Esophagus (tissue), 2 donors: ENCODE results near the gene CD244. TPM values are rescaled to one million over a fixed set of nuclear protein-coding genes. Genes with fewer than 3 reads are reported as not detected.

Experiments
- H3K27ac ChIP-seq, 2 donors: one replicate each; pipeline ENCODE4 v1.5.1; 2013; ENCODE audit warnings: low read depth in 2 of 2, mild to moderate bottlenecking in 2 of 2, inconsistent platforms in 1 of 2, low read length in 1 of 2, moderate library complexity in 1 of 2
- H3K27me3 ChIP-seq, 2 donors: one replicate each; pipeline ENCODE4 v1.6.1; 2013; ENCODE audit warnings: low read length in 2 of 2, control low read depth in 1 of 2, mild to moderate bottlenecking in 1 of 2; ENCODE audit not compliant: insufficient read depth in 2 of 2, control insufficient read depth in 1 of 2
- H3K36me3 ChIP-seq, 2 donors: one replicate each; pipeline ENCODE4 v1.6.1; 2013; ENCODE audit warnings: low read length in 1 of 2; ENCODE audit not compliant: control insufficient read depth in 2 of 2, insufficient read depth in 2 of 2
- H3K4me1 ChIP-seq, 2 donors: one replicate each; pipeline ENCODE4 v1.6.1; 2013; ENCODE audit warnings: low read length in 1 of 2; ENCODE audit not compliant: control insufficient read depth in 2 of 2, insufficient read depth in 2 of 2
- H3K4me3 ChIP-seq, 2 donors: one replicate each; pipeline ENCODE4 v1.5.1; 2013; ENCODE audit warnings: low read length in 2 of 2, mild to moderate bottlenecking in 2 of 2, low read depth in 1 of 2, moderate library complexity in 1 of 2
- H3K9me3 ChIP-seq, 2 donors: one replicate each; pipeline ENCODE4 v1.6.1; 2013; ENCODE audit warnings: mild to moderate bottlenecking in 2 of 2, low read depth in 1 of 2, low read length in 1 of 2, moderate library complexity in 1 of 2; ENCODE audit not compliant: control insufficient read depth in 2 of 2, insufficient read depth in 1 of 2
- WGBS, 2 donors: extraction: QIAGEN DNeasy Blood & Tissue Kit; methylation state at CpG; one replicate each; pipeline ENCODE4 v1.1.7; 2013; 5-methylcytosine and 5-hydroxymethylcytosine counted together
- polyA plus RNA-seq, 2 donors: library from polyadenylated mRNA; stranded (reverse); fragments of 200-250 nt; gene quantifications; one replicate each; pipeline ENCODE4 v1.2.3, GENCODE V29; 2013
- donor health status: healthy with polysubstance abuse.
- donor health status: Bipolar disorder and iron deficiency.

Gene CD244
- polyA plus RNA-seq, 2 donors, result 0.35 to 0.41 TPM

GRCh38 chr1:160837558-160838205 is 25.0 kb downstream of the CD244 start:
- H3K9me3 ChIP-seq, result no peaks in the 10 kb centered on the region
- H3K36me3 ChIP-seq, result no peaks in the 10 kb centered on the region
- WGBS, 2 donors, result 67 to 72% methylated on average over 9 of the region's 9 CpGs
- H3K27me3 ChIP-seq, result no peaks in the 10 kb centered on the region
- no peak overlapping the region for H3K4me3 ChIP-seq
- no peaks in the 10 kb centered on the region for H3K4me1 ChIP-seq
- peak overlapping the region; percentile 18 to 46 for H3K27ac ChIP-seq

DNA sequence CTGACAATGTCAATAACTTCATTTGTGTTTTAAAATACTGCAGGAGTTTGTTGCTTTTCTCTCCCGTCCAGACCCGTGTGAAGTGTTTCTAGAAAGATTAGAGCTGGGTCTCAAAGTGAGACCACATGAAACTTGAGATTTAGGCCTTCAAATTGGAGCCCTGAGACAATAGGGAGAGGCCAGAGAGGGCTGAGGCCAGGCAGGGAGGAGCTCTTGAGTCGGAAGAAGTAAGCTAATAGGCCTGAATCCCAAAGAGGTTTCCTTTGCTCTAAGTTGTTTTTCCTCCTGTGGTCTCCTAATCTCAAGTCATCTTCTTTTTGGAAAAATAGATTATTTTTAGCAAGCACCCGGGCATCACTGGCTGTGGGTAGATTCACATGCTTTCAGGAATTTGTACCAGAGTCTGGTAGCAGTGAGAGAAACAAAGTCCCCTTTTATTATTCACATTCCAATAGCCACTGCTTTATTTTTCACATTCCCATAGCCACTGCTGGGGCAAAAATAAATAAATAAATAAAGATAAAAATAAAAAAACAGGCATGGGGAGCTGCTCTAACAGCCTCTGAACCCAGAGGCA is 25.6 kb downstream of the CD244 start:
- no peak overlapping the region for H3K27ac ChIP-seq
- 65 to 67% methylated on average over 4 of the region's 4 CpGs for WGBS, 2 donors
- no peaks in the 10 kb centered on the region for H3K9me3 ChIP-seq
- no peaks in the 10 kb centered on the region for H3K27me3 ChIP-seq
- no peak overlapping the region for H3K4me3 ChIP-seq
- H3K4me1 ChIP-seq, result no peaks in the 10 kb centered on the region
- no peaks in the 10 kb centered on the region for H3K36me3 ChIP-seq

DNA sequence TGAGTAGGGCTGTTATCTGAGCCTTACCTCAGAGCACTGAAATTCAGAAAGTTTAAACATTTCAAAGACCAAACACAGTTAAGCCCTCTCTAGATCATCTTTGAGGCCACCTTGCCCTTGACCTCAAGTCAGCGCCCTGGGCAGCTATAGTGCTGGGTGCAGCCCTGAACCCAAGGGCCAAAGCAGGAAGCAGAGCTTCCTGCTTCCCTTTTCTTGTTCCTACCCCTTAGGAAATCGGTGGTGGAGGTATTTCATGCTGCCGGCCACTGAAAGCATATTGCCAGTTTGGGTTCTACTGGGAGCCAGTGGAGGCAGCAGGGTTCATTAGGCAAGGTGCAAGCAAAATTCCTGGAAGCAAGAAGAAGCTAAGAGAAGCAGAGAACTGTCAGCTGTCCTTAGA is 26.1 kb downstream of the CD244 start:
- WGBS, 2 donors, result 54 to 62% methylated on average over 3 of the region's 3 CpGs
- Histone ChIP-seq H3K9me3 (no peaks in the 10 kb centered on the region), H3K27ac (no peak overlapping the region), H3K4me3 (no peak overlapping the region), H3K4me1 (no peaks in the 10 kb centered on the region), H3K36me3 (no peaks in the 10 kb centered on the region), H3K27me3 (no peaks in the 10 kb centered on the region)

DNA sequence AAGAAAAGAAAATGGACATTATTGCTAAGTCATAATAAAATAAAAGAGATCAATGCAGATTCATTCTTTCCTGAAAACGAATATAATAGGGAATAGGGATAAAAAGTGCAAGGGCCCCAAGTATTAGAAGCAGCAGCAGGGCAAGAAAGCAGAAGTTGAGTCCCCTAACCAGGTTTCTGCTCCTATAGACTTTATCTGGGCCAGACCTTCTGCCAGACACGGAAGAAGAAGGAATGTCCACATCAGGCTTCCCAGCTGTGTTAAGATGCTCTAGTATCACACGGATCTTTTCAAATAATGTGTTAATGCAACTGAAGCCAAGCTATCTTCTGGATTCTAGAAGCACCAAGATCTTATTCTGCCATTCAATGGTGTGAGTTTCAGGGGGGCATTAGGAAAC is 26.9 kb downstream of the CD244 start:
- no peaks in the 10 kb centered on the region for H3K9me3 ChIP-seq
- H3K27ac ChIP-seq, result no peak overlapping the region
- no peaks in the 10 kb centered on the region for H3K4me1 ChIP-seq
- H3K27me3 ChIP-seq, result no peaks in the 10 kb centered on the region
- no peaks in the 10 kb centered on the region for H3K36me3 ChIP-seq
- WGBS, 2 donors, result 80 to 85% methylated on average over 3 of the region's 3 CpGs
- H3K4me3 ChIP-seq, result no peak overlapping the region

- no peak overlapping the region for H3K27ac ChIP-seq
- no peaks in the 10 kb centered on the region for H3K36me3 ChIP-seq
- 78 to 87% methylated on average over 3 of the region's 3 CpGs for WGBS, 2 donors
- no peaks in the 10 kb centered on the region for H3K9me3 ChIP-seq
- no peak overlapping the region for H3K4me3 ChIP-seq
- no peaks in the 10 kb centered on the region for H3K27me3 ChIP-seq
- no peaks in the 10 kb centered on the region for H3K4me1 ChIP-seq
Observed at GRCh38 chr1:160834945-160835565, 27.6 kb downstream of the CD244 start.

- 57 to 64% methylated on average over 8 of the region's 8 CpGs for WGBS, 2 donors
- H3K27me3 ChIP-seq, result no peaks in the 10 kb centered on the region
- no peaks in the 10 kb centered on the region for H3K36me3 ChIP-seq
- no peak overlapping the region for H3K27ac ChIP-seq
- no peak overlapping the region for H3K4me3 ChIP-seq
- no peaks in the 10 kb centered on the region for H3K9me3 ChIP-seq
- no peaks in the 10 kb centered on the region for H3K4me1 ChIP-seq
Observed at GRCh38 chr1:160830321-160831153, 32.1 kb downstream of the CD244 start.

- no peaks in the 10 kb centered on the region for H3K9me3 ChIP-seq
- 85 to 95% methylated on average over 1 of the region's 1 CpG for WGBS, 2 donors
- H3K27ac ChIP-seq, result no peak overlapping the region
- H3K27me3 ChIP-seq, result no peaks in the 10 kb centered on the region
- no peaks in the 10 kb centered on the region for H3K4me1 ChIP-seq
- no peaks in the 10 kb centered on the region for H3K36me3 ChIP-seq
- no peak overlapping the region for H3K4me3 ChIP-seq
Observed at GRCh38 chr1:160829766-160830165, 32.9 kb downstream of the CD244 start.

GRCh38 chr1:160827418-160827817 is 35.3 kb downstream of the CD244 start:
- Histone ChIP-seq H3K27ac (no peak overlapping the region), H3K4me3 (no peak overlapping the region), H3K9me3 (no peaks in the 10 kb centered on the region), H3K27me3 (no peaks in the 10 kb centered on the region), H3K4me1 (no peaks in the 10 kb centered on the region), H3K36me3 (no peaks in the 10 kb centered on the region)
- WGBS, 2 donors, result 87 to 95% methylated on average over 2 of the region's 2 CpGs

DNA sequence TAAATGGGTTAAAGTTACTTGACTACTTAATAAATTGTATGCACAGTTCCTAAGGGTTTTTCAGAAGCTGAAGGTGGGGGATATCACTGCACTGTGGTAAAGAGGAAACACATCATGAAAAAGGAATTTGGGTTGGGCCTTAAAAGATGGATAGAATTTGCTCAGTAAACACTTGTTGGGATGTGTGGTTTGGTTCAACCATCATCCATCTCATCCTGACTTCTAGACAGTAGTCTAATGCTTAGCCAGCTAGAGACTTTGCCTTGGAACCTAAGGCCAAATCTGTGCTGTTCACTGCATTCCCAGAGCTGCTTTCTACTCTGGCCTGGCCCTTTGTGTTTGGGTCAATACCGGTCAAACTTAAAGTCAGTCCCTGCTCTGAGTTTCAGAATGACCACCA is 36.1 kb downstream of the CD244 start:
- WGBS, 2 donors, result 87 to 90% methylated on average over 1 of the region's 1 CpG
- H3K4me3 ChIP-seq, result no peak overlapping the region
- H3K9me3 ChIP-seq, result no peaks in the 10 kb centered on the region
- H3K27ac ChIP-seq, result no peak overlapping the region
- no peaks in the 10 kb centered on the region for H3K36me3 ChIP-seq
- no peaks in the 10 kb centered on the region for H3K27me3 ChIP-seq
- no peaks in the 10 kb centered on the region for H3K4me1 ChIP-seq
